Mucosa of descending colon (tissue), 3 donors: ENCODE results near the gene VWA8. TPM values are rescaled to one million over a fixed set of nuclear protein-coding genes. Genes with fewer than 3 reads are reported as not detected.

ENCODE experiments used
- ATAC-seq: fragments of 200-7000 bp; cut with Tn5 transposase; one replicate; pipeline ENCODE4 v1.9.1; 2020; ENCODE audit warnings: mild to moderate bottlenecking, moderate library complexity
- DNase-seq, 3 donors: peaks; one replicate each; pipeline ENCODE4 v3.0.0-alpha.2; 2020
- H3K36me3 ChIP-seq: fragments of 200-600 bp; one replicate; pipeline ENCODE4 v1.8.0; 2021; ENCODE audit warnings: low read depth, mild to moderate bottlenecking
- H3K4me1 ChIP-seq: fragments of 200-600 bp; one replicate; pipeline ENCODE4 v1.8.0; 2021; ENCODE audit warnings: low read depth, mild to moderate bottlenecking
- H3K4me3 ChIP-seq: fragments of 200-600 bp; one replicate; pipeline ENCODE4 v1.8.0; 2021; ENCODE audit warnings: mild to moderate bottlenecking
- H3K9me3 ChIP-seq: fragments of 200-600 bp; one replicate; pipeline ENCODE4 v1.8.0; 2021; ENCODE audit warnings: mild to moderate bottlenecking
- CTCF ChIP-seq: fragments of 200-600 bp; IDR thresholded peaks from one replicate; pipeline ENCODE4 v1.8.0; 2022; ENCODE audit warnings: antibody characterized with exemption, mild to moderate bottlenecking
- intact Hi-C, 2 donors: fragments of 100-400 bp; cut with DNase I in 1 of 2; cut with micrococcal nuclease in 1 of 2; formaldehyde crosslinking; loops; one replicate each; pipeline versions ENCODE4 v1.11.0 to v1.11.1; 2022; cut with DNase I, micrococcal nuclease
- total RNA-seq, 3 donors: library from RNA; stranded (reverse); fragmentation: NEBNext Ultra II Directional in 2 of 3; extraction: Animal tissue kit (Norgen Biotek cat#: 25700) in 2 of 3; gene quantifications; one replicate each; pipeline versions ENCODE4 v1.2.1 to v1.2.4, GENCODE V29; 2021 to 2023
- donor health status: DM: no; HTN: no; CAD: no; lungs with moderate emphysema.
- donor health status: DM: no; HTN: no; CAD: no.
- donor health status: DM: no; HTN: yes; CAD: no.

The VWA8 gene
- total RNA-seq, 3 donors from 2014 or later, result 19.1 to 31.5 (median 27.0) TPM

- H3K36me3 ChIP-seq, result no peaks in the 10 kb centered on the region
- TF ChIP-seq CTCF, result no peak
- H3K9me3 ChIP-seq, result no peaks in the 10 kb centered on the region
- intact Hi-C loops, result loop anchor here in 1 of 2 donors (5.0 kb wide), 1 partner anchor 436 kb away; no protein-coding TSS in a partner anchor
- no peak overlapping the region for H3K4me3 ChIP-seq
- DNase-seq (no peak), ATAC-seq (peak; percentile 20)
- no peaks in the 10 kb centered on the region for H3K4me1 ChIP-seq
Measured at GRCh38 chr13:41670873-41671443, 290.0 kb downstream of the VWA8 start.

- Histone ChIP-seq H3K4me1 (no peaks in the 10 kb centered on the region), H3K9me3 (no peaks in the 10 kb centered on the region), H3K4me3 (no peak overlapping the region), H3K36me3 (no peaks in the 10 kb centered on the region)
- ATAC-seq, result peak; percentile 95
- intact Hi-C loops, result loop anchor here in 1 of 2 donors (5.0 kb wide), 1 partner anchor 444 kb away; no protein-coding TSS in a partner anchor
- no peak for TF ChIP-seq CTCF
- peak in 1 of 3 donors; percentile 61 for DNase-seq
Measured at GRCh38 chr13:41668130-41668757, 292.7 kb downstream of the VWA8 start.

- no peak for DNase-seq
- intact Hi-C loops, result loop anchor here in 1 of 2 donors (5.0 kb wide), 1 partner anchor 446 kb away; no protein-coding TSS in a partner anchor
- no peaks in the 10 kb centered on the region for H3K36me3 ChIP-seq
- H3K4me3 ChIP-seq, result no peak overlapping the region
- H3K9me3 ChIP-seq, result no peaks in the 10 kb centered on the region
- no peak for ATAC-seq
- H3K4me1 ChIP-seq, result no peaks in the 10 kb centered on the region
- TF ChIP-seq CTCF, result no peak
Measured at GRCh38 chr13:41666644-41667043, 294.3 kb downstream of the VWA8 start.

- intact Hi-C loops, result no loop called here
- DNase-seq (no peak), ATAC-seq (no peak)
- Histone ChIP-seq H3K4me3 (no peak overlapping the region), H3K9me3 (no peaks in the 10 kb centered on the region), H3K4me1 (no peaks in the 10 kb centered on the region), H3K36me3 (no peaks in the 10 kb centered on the region)
- no peak for TF ChIP-seq CTCF
Measured at GRCh38 chr13:41660411-41660810, 300.5 kb downstream of the VWA8 start.

- Histone ChIP-seq H3K36me3 (no peaks in the 10 kb centered on the region), H3K4me1 (no peaks in the 10 kb centered on the region), H3K9me3 (no peaks in the 10 kb centered on the region), H3K4me3 (no peak overlapping the region)
- DNase-seq (no peak), ATAC-seq (no peak)
- no peak for TF ChIP-seq CTCF
- intact Hi-C loops, result loop anchor here (10.0 kb wide), 1 partner anchor 303 kb away; no protein-coding TSS in a partner anchor
Measured at GRCh38 chr13:41658057-41658661, 302.8 kb downstream of the VWA8 start.
